Measurements from ENCODE around the gene ZNRF1. TPM values are rescaled to one million over a fixed set of nuclear protein-coding genes. Genes with fewer than 3 reads are reported as not detected.

The ZNRF1 gene
- total RNA-seq, 3 donors from 2014 or later: 12.8 to 27.5 (median 24.4) TPM

DNA sequence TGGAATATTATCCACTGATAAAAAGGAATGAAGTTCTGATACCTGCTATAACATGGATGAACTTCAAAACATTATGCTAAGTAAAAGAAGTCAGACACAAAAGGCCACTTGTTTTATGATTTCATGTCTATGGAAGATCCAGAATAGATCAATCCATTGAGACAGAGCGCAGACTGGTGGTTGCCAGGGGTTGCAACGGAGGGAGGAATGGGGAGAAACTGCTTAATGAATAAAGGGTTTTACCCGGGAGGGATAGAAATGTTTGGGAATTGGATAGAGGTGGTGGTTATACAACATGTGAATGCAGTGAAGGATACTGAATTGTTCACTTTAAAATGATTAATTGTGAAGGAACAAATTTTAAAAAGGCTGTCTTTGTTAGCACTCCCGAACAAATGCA lies 44.1 kb upstream of the ZNRF1 start:
- TF ChIP-seq POLR2A (IDR thresholded peaks at IDR 0.05) (no peak), CTCF (IDR thresholded peaks at IDR 0.05) (no peak), POLR2AphosphoS5 (IDR thresholded peaks at IDR 0.05) (no peak)
- Histone ChIP-seq H3K27ac (no peak overlapping the region), H3K4me1 (no peaks in the 10 kb centered on the region), H3K36me3 (no peaks in the 10 kb centered on the region), H3K4me3 (no peak overlapping the region), H3K9me3 (no peaks in the 10 kb centered on the region), H3K27me3 (no peaks in the 10 kb centered on the region)
- DNase-seq (ENCODE audit: low spot score in 2 of 2): no peak
- intact Hi-C loops (cut with DNase I; ENCODE audit: low total_unique reads): no loop called here

DNA sequence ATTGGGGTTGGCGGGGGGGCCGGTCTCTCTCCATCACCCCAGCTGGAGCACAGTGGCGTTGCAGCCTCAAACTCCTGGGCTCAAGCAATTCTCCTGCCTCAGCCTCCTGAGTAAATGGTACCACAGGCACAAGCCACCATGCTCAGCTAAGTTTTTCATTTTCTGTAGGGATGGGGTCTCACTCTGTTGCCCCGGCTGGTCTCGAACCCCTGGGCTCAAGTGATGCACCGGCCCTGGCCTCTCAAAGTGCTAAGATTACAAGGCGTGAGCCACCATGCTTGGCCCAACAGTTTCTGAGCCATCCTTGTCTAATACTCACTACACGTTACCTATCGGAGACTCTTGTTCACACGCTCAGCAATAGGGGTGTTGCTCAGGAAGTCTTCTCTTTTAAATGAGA lies 25.5 kb upstream of the ZNRF1 start:
- Histone ChIP-seq H3K27ac (no peak overlapping the region), H3K4me1 (no peaks in the 10 kb centered on the region), H3K9me3 (no peaks in the 10 kb centered on the region), H3K36me3 (no peaks in the 10 kb centered on the region), H3K27me3 (no peaks in the 10 kb centered on the region), H3K4me3 (no peak overlapping the region)
- TF ChIP-seq CTCF (IDR thresholded peaks at IDR 0.05): no peak
- TF ChIP-seq POLR2AphosphoS5 (IDR thresholded peaks at IDR 0.05): no peak
- no peak for TF ChIP-seq POLR2A (IDR thresholded peaks at IDR 0.05)
- intact Hi-C loops (cut with DNase I; ENCODE audit: low total_unique reads): loop anchor here (5.0 kb wide), 1 partner anchor 276 kb away; no protein-coding TSS in a partner anchor
- no peak for DNase-seq (ENCODE audit: low spot score in 2 of 2)

DNA sequence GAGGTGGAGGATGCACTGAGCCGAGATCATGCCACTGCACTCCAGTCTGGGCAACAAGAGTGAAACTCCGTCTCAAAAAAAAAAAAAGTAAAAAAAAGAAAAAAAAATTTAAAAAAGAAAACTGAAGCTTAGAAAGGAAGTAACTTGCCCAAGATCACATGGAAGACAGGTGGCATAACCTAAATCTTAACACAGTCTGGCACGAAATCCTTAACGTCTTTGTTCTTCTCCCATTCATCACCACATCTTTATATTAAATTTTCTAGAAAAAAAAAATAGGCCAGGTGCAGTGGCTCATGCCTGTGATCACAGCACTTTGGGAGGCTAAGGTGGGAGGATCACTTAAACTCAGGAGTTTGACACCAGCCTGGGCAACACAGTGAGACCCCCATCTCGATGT lies 23.2 kb upstream of the ZNRF1 start:
- intact Hi-C loops (cut with DNase I; ENCODE audit: low total_unique reads): no loop called here
- Histone ChIP-seq H3K27me3 (no peaks in the 10 kb centered on the region), H3K9me3 (no peaks in the 10 kb centered on the region), H3K36me3 (no peaks in the 10 kb centered on the region), H3K4me1 (no peaks in the 10 kb centered on the region), H3K27ac (no peak overlapping the region), H3K4me3 (no peak overlapping the region)
- no peak for DNase-seq (ENCODE audit: low spot score in 2 of 2)
- no peak for TF ChIP-seq POLR2AphosphoS5 (IDR thresholded peaks at IDR 0.05)
- no peak for TF ChIP-seq CTCF (IDR thresholded peaks at IDR 0.05)
- no peak for TF ChIP-seq POLR2A (IDR thresholded peaks at IDR 0.05)

- H3K27me3 ChIP-seq: no peaks in the 10 kb centered on the region
- H3K36me3 ChIP-seq: no peaks in the 10 kb centered on the region
- DNase-seq (ENCODE audit: low spot score in 2 of 2): no peak
- intact Hi-C loops (cut with DNase I; ENCODE audit: low total_unique reads): no loop called here
- no peaks in the 10 kb centered on the region for H3K9me3 ChIP-seq
- TF ChIP-seq POLR2A (IDR thresholded peaks at IDR 0.05): no peak
- no peak for TF ChIP-seq POLR2AphosphoS5 (IDR thresholded peaks at IDR 0.05)
- no peak overlapping the region for H3K27ac ChIP-seq
- H3K4me3 ChIP-seq: no peak overlapping the region
- no peaks in the 10 kb centered on the region for H3K4me1 ChIP-seq
These were observed 16.6 kb upstream of the ZNRF1 start for GRCh38 chr16:74982256-74982655.

- Histone ChIP-seq H3K27me3 (no peaks in the 10 kb centered on the region), H3K27ac (peak overlapping the region; percentile 89 to 90), H3K4me3 (peak overlapping the region; percentile 90 to 99 (median 95)), H3K4me1 (no peaks in the 10 kb centered on the region), H3K36me3 (no peaks in the 10 kb centered on the region), H3K9me3 (no peaks in the 10 kb centered on the region)
- no peak for DNase-seq (ENCODE audit: low spot score in 2 of 2)
- intact Hi-C loops (cut with DNase I; ENCODE audit: low total_unique reads): no loop called here
- TF ChIP-seq CTCF (IDR thresholded peaks at IDR 0.05) (no peak), POLR2AphosphoS5 (IDR thresholded peaks at IDR 0.05) (no peak), POLR2A (IDR thresholded peaks at IDR 0.05) (no peak)
These were observed 14.7 kb upstream of the ZNRF1 start for GRCh38 chr16:74984194-74984528.

Data from breast epithelium (tissue), 4 donors.